ENCODE results near the gene SLC27A1.

SLC27A1 gene

DNA sequence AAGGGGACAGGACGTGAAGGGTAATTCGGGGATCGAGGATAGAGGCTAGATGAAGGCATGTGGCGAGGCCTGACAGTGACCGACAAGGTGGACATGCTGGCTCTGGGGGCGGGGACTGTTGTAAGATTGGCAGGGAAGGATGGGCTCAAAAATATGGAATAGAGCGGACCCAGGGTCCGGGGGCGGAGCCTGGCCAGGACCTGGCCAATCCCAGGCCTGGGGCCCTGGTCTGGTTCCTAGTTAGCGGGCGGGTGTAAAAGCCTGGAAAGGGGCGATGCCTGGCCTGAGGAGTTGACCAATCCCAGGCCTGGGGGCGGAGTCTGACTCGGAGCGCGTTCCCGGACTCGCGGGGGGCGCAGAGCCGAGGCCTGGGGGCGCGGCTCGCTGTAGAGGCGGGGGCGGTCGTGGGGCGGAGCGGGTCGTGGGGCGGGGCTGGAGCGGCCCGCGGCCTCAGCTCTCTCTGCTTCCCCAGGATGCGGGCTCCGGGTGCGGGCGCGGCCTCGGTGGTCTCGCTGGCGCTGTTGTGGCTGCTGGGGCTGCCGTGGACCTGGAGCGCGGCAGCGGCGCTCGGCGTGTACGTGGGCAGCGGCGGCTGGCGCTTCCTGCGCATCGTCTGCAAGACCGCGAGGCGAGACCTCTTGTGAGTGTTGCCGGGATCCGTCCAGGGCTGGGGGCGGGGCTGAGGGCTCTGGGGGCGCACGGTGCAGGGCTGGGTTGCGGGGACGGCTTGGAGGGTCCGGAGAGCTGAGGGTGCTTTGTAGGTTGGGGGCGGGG lies at the start of gene SLC27A1:
TSS of gene SLC27A1 (plus strand) at position 457 of the 774 bp plus-strand sequence. CDS start at position 474, 17 bp downstream.
- peak; percentile 80 for DNase-seq

DNA sequence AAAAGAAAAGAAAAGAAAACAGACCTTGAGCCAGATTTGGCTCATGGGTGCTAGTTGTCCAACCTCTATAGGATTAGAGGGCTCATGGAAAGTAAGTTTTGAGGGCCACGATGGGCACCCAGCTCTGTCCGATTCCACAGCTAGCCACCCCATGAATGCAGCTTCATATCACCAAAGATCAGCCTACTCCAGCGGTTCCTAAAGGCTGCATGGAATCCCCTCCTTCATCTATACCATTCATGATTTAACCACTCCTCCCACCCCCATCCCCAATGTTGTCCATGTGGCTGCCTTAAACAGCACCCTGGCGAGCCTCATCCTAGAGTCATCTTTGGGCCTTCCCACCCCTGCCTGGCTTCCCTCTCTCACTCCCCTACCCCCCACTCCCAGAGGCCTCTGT lies 48.4 kb upstream of the SLC27A1 start:
- no peak for DNase-seq

DNA sequence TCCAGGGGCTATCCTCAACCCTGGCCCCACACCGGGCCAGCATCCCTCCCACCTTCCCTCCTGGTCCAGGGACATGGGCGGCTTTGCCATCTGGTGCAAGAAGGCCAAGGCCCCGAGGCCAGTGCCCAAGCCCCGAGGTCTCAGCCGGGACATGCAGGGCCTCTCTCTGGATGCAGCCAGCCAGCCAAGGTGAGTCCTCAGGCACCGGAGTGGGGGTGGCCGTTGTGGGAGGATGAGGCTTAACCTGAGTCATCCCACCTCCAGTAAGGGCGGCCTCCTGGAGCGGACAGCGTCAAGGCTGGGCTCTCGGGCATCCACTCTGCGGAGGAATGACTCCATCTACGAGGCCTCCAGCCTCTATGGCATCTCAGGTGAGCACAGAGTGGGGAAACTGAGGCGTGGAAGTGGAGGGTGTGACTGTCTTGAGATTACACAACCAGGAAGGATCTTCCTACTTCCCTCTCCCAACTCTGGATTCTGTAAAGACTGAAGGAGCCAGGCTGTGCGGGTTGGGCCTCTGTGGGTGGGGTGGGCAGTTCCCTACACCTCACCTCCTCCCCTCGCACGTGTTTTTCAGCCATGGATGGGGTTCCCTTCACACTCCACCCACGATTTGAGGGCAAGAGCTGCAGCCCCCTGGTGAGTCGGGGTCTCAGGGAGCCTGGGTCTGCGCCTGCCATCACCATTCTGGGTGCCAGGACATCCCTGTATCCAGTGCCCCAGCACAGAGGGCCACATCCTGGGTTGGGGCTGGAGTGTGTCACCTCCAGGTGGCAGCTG lies 46.7 kb upstream of the SLC27A1 start:
- DNase-seq, result no peak

DNA sequence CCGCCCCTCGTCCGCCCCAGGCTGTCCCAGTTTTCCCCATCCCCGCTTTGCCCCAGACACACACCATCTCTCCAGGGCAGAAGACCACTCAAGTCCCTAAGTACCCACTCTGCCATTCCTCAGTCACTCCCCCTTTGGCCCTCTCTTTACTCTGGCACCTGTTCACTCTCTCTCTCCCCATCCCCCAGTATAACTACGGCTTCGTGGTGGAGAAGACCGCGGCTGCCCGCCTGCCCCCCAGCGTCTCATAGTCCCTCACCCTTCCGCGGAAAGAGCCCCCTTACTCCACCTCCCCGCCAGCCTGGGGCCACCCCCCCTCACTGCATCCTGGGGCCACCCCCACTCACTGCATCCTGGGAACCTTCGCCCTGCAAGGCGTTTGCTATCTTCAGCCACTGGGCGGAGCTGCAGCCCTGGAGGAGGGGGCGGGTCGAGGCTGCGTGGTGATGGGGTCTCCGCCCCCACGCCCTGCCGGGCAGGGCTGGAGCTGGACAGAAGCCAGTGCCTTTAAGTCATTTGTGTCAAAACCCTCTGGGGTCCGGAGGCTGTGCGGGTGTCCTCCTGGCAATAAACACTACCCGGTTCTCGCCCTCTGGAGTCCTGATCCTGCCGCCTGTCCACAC lies 45.5 kb upstream of the SLC27A1 start:
- DNase-seq, result no peak

DNA sequence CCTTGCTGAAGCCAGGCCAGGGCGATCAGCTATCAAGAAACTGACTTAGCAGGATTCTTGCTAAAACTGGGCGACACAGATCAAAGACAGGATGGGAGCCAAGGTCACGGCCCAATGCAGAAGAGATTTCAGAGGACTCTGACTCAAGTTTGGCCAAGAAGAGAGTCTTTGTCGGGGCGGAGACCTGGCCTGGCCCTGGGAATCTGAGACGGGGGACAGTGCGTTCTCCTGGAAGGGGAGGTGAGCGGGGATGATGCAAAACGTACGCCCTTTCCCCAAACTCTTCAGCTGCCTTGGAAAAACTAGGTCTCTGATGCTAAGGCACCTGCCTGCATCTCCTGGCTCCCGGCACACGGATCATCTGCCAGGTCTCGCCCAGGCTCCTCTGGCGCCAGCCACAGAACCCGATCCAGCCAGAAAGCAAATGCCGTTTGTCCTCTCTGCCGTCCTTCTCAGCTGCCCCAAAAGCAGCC lies 40.6 kb upstream of the SLC27A1 start:
- DNase-seq, result no peak

DNA sequence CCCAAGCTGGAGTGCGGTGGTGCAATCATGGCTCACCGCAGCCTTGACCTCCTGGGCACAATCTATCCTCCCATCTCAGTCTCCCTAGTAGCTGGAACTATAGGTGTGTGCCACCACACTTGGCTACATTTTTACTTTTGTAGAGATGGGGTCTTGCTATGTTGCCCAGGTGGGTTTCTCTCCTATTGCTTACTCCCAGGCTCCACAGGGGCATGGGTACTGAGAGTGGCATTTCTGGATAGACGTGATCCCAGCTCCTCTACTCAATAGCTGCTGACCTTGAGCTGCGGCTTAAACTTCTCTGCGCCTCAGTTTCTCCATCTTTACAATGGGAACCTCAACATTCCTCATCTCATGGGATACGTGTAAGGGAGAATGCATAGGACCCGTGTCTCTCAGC lies 38.9 kb upstream of the SLC27A1 start:
- no peak for DNase-seq

DNA sequence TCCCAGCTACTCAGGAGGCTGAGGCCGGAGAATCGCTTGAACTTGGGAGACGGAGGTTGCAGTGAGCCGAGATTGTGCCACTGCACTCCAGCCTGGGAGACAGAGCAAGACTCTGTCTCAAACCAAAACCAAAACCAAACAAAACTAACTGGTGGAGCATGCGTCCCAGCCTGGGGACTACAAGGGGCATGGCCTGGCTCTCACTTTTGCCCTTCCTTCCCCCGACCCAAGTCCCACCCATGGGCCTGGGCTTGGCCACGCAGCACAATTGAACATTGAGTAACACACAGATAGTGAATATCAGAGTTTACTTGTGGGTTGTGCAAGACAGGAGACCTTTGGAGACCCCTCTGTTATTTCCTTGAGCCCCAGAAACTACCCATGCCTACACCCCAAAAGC lies 35.1 kb upstream of the SLC27A1 start:
- DNase-seq, result no peak

DNA sequence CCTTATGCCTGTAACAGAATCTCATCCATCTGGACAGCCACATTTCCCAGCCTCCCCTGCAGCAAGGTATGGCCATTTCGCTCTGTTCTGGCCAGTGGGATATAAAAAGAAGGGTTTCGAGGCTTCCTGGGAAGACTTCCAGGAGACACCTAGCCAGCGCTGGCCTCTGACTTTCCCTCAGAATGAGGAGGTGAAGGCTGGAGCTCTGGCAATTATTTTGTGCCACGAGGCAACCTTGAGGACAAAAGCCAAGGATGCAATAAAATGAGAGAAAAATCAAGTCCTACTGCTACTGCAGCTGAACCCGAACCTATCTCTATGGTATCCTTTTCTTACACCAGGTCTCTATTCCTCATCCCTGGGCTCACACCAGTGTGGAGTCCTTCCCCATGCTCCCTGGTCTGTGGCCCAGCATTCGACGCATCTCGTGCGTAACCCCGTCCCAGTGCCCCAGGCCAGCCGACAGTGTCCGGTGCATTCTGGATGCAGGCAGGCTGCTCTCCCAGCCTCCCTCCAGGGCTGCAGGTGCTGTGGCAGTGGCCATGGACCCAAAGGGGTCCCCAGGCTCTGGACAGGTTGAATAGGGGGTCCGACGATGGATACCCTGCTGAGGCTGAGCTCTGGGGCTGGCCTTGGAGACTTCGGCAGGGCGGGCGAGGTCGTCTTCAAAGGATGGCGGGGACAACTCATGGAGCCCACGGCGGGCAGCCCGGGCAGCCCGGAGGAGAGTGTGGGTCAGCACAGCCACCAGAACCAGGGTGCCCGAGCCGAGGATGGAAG lies 34.0 kb upstream of the SLC27A1 start:
- no peak for DNase-seq

DNA sequence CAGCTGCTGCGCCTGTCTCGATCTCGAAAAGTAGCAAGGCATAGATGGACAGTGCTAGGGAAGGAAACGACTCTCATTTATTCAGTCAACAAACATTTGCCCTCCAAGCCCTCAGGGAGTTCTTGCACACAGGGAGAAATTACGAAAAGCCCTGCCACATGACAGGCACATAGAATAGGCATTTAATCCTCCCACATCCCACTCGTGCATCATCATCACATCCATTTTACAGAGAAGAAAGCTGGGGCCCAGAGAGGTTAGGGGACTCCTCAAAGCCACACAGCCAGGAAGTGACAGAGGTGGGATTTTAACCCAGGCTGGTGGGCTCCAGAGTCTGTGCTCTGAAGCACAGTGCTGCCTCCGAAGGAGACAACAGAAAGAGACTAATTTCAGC lies 33.5 kb upstream of the SLC27A1 start:
- no peak for DNase-seq

DNA sequence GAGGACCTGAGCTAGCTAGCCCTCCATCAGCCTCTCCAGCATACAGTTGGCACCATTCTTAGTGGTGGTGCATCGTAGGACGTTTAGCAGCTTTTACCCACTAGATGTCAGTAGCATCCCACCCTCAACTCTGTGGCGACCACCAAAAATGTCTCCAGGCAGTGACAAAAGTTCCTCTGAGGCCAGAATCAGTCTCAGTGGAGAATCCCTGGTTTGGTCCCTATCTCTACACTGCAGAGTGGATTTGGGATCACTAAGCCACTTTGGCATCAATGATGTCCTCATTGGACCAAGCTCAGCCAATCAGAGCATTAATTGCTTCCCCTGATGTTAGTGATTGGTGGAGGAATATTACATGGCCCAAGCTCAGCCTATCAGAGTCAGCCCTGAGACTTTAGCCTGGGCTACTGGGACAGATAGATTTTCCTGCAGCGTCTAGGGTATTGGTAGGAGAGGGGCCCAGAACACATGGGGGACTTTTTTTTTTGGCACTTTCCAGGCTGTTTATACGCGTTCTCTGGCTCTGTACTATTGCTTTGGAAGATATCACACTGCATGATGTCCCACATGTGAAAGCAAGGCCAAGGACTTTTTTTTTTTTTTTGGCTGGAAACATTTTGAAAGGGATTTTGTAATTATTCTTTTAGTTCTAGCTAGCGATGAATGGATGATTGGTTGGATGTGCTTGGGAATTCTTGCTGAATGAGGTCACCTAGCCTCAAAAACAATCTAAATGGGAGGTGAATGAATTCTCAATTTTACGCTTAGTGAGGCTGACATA lies 28.9 kb upstream of the SLC27A1 start:
- no peak for DNase-seq

DNA sequence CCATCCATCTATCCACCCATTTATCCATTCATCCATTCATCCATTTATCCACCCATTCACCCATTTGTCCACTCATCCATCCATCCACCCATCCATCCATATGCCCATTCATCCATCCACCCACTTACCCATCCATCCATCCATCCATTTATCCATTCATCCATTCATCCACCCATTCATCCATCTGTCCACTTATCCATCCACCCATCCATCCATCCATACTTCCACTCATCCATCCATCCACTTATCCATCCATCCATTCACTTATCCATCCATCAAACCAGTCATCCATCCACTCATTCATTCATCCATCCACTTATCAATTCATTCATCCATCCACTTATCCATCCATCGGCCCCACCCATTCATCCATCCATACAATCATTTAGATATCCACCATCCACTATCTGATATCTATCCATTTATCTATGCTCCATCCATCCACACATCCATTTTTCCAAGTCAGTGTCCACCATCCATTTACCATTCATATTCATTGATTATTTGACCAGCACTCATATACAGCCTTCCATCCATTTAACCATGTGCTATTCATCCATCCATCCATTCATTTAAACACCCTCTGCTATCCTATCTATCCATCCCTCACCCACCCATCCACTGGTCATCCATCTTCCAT lies 24.7 kb upstream of the SLC27A1 start:
- no peak for DNase-seq

DNA sequence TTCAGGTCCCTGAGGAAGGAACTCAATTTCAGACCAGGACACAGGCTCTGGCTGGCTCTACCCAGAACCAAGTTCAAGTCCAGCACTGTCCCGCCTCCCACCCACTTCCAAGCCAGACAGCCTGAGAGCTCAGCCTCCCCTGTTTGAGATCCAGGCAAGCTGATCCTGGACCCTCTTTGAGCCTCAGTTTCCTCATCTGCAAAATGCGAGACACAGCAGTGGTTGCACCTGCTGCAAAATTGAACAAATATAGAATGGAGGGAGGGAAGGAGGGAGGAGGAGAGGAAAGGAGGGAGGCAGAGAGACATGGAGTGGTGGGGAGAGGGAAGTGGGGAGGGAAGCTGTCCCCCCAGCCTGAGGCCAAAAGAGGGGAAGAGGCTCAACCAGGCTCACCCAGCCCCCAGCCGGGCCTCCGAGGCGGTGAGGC lies 22.6 kb upstream of the SLC27A1 start:
- no peak for DNase-seq

DNA sequence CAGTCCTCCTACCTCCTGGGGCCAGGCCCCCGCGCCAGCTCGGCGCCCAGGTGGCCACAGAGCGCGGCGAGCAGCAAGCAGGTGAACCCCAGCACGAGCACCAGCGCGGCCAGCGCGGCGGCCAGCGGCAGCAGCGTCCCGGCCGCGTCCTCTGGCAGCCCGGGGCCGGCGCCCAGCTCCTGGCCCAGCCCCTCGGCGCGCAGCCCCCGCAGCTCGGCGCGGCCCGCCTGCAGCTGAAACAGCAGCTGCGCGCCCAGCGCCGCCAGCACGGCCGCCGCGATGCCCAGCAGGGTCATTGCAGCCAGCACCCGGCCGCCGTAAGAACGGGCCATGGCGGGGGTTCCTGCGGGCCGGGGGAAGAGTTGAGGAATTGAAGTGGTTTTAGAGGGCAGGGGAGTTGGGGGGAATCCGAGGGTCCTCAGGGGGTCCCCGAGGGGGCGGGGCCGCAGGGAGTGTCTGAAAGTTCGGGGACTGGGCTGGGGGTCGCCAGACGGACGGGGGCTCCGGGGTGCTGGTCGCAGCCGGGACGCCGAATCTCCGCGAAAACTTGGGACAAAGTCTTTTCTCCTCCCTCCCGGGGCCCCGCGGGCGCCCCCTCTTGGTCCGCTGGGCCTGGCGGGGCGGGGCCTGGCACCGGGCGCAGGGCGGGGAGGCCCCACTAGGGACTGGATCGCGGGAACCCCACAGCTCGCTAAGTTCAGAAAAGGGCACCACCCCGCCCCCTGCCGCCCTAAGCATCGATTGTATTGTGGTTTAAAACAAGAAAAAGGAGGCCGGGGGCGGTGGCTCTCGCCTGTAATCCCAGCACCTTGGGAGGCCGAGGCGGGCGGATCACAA lies 22.0 kb upstream of the SLC27A1 start, which contains the start of gene TMEM221:
TSS of gene TMEM221 (minus strand) at position 538 of the 837 bp plus-strand sequence. CDS start at position 332, 206 bp downstream.
- DNase-seq, result peak; percentile 39

DNA sequence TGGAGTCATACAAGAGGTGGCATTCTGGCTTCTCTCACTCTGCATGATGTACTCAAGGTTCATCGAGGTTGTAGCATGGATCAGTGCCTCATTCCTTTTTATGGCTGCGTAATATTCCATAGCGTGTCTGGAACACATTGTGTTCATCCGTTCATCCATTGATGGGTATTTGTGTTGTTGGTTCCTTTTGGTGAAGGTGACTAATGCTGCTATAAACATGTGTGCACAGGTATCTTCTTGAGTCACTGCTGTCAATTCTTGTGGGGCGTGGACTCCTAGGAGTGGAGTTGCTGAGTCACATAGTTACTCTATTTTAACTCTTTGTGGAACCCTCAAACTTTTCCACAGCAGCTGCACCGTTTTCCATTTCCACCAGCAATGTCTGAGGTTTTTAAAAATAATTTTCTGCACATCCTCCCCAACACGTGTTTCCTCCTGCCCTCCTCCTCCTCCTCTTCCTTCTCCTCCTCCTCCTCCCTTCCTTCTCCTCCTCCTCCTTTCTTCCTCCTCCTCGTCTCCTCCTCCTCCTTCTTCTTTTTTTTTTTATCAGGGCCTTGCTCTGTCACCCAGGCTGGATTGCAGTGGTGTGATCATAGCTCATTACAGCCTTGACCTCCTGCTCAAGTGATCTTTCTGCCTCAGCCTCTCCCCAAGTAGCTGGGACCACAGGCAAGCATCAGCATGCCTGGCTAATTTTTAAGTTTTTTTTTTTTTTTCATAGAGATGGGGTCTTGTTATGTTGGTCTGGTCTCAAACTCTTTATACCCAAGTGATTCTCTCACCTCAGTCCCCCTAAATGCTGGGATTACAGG lies 19.9 kb upstream of the SLC27A1 start:
- no peak for DNase-seq

DNA sequence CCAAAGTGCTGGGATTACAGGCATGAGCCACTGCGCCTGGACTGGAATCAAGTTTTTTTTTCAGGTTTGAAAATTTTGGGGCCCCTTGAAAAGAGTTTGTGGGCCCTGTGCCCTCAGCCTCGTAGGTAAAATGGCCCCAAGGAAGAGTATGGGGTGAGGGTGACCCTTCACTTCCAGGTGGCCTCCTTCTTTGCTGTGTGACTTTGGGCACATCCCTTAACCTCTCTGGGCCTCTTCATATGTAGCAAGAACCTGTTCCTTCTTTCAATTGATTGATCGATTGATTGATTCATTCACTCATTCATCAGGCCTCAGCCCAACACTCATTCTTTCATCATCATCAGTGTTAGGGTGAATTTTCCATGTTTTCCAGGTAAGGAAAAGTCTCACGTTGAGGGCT lies 18.5 kb upstream of the SLC27A1 start:
- DNase-seq, result no peak

DNA sequence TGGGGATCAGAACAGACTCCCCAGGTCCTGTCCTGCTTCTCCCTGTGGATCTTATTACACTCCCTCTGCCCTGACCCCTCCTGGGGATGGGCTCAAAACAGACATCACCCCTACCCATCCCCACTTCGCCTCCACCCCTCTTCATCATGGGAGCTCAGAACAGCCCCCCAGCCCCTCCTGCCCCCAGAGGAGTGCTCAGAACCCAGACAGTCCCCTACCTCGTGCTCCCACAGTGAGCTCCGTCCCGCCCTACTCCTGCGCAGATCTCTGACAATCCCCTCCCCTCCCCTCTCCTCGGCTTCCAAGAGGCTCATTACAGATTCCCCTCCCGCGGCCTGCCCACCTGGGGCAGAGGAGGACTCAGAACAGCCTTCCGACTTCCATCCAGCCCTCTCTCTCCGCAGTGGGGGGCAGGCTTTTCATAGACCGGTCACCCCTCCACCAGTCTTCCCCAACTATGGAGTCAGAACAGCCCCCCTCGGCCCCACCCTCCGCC lies 15.7 kb upstream of the SLC27A1 start:
- DNase-seq, result no peak

DNA sequence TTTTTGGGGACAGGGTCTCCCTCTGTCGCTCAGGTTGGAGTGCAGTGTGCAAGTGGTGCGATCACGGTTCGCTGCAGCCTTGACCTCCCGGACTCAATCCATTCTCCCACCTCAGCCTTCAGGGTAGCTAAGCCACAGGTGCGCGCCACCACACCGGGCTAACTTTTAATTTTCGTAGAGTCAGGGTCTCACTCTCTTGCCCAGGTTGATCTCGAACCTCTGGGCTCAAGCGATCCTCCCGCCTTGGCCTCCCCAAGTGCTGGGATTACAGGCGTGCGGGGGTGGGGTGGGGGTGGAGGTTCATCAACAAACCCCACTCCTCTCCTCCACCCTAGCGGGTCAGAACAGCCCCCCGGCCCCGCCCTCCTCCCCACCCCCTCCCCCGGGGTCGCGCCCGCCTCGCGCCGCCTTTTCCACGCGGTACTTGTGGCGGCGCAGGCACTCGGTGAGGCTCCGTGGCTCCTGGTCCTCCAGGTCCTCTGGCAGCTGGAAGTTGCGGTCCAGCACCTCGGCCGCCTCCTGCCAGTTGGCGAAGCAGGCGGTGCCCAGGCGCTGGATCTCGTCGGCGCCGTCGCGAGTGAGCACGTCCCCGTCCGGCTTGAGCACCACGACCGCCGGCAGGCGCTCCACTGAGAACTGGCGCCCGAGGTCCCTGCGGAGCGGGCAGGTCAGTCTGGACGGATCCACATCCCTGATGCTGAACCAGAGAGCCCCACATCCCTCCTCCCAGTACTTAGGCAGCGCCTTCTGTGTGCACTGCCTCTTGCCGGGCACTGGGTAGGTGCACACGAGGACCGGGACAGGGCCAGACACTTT lies 14.8 kb upstream of the SLC27A1 start:
- DNase-seq, result no peak

DNA sequence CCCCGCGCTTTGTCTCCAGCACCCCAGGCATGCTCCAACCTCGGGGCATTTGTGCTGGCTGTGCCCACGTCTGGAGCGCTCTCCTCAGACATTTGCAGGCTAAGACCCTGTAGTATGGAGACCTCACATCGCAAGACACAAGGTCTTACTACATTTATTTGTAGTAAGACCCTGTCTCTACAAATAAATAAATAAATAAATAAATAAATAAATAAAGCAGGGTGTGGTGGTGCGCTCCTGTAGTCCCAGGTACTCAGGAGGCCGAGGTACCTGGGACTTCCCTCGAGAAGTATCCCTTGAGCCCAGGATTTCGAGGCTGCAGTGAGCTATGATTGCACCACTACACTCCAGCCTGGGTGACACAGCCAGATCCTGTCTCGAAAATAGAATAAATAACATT lies 14.2 kb upstream of the SLC27A1 start:
- DNase-seq, result no peak
